Effector memory CD4-positive, alpha-beta T cell (primary cell): ENCODE results near the gene ALDH6A1.

Source experiments
- DNase-seq, 3 donors: peaks; one replicate each; pipeline ENCODE4 v3.0.0-alpha.2; 2020
- H3K27ac ChIP-seq: 2 replicates; pipeline ENCODE4 v1.7.0; 2013; ENCODE audit warnings: mild to moderate bottlenecking, low read length, moderate library complexity; ENCODE audit not compliant: insufficient read depth, poor library complexity, severe bottlenecking
- H3K27me3 ChIP-seq: replicated peaks from 2 replicates; pipeline ENCODE4 v1.7.0; 2013; ENCODE audit warnings: mild to moderate bottlenecking, low read length; ENCODE audit not compliant: insufficient read depth, control insufficient read depth, poor library complexity, severe bottlenecking
- H3K36me3 ChIP-seq: 2 replicates; pipeline ENCODE4 v1.7.0; 2013; ENCODE audit warnings: mild to moderate bottlenecking, low read length, moderate library complexity; ENCODE audit not compliant: control insufficient read depth, insufficient read depth
- H3K4me1 ChIP-seq: 2 replicates; pipeline ENCODE4 v1.7.0; 2013; ENCODE audit warnings: low read length, mild to moderate bottlenecking; ENCODE audit not compliant: control insufficient read depth, insufficient read depth, poor library complexity, severe bottlenecking
- H3K4me3 ChIP-seq: 2 replicates; pipeline ENCODE4 v1.7.0; 2013; ENCODE audit warnings: low read length, low read depth, mild to moderate bottlenecking; ENCODE audit not compliant: insufficient read depth, poor library complexity, severe bottlenecking
- H3K9me3 ChIP-seq: 2 replicates; pipeline ENCODE4 v1.7.0; 2013; ENCODE audit warnings: mild to moderate bottlenecking, low read length, moderate library complexity; ENCODE audit not compliant: control insufficient read depth

ALDH6A1 gene

DNA sequence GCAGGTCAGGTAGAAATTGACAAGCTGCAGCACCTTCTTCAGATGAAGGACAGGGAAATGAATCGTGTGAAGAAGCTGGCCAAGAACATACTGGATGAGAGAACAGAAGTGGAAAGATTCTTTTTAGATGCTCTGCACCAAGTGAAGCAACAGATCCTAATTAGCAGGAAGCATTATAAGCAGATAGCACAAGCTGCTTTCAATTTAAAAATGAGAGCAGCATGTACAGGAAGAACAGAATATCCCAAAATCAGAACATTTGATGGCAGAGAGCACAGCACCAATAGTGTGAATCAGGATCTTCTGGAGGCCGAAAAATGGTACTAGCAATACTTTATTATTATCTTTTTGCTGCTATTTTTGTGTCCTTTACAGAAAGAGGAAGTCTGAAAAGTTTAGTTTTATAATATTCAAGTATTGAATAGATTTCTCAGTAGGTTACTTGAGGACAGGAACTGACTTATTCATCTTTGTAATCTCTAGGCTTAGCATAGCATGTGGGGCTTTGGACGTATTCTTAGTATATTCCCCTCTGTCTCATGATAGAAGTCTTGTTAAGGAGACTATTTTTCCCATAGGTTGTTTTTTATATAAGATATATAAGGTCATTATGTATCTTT is 34.3 kb downstream of the ALDH6A1 start:
- H3K4me3 ChIP-seq = no peak overlapping the region
- H3K27ac ChIP-seq = no peak overlapping the region
- H3K36me3 ChIP-seq = no peaks in the 10 kb centered on the region
- no peaks in the 10 kb centered on the region for H3K9me3 ChIP-seq
- H3K4me1 ChIP-seq = no peaks in the 10 kb centered on the region
- H3K27me3 ChIP-seq = no peaks in the 10 kb centered on the region
- no peak for DNase-seq

DNA sequence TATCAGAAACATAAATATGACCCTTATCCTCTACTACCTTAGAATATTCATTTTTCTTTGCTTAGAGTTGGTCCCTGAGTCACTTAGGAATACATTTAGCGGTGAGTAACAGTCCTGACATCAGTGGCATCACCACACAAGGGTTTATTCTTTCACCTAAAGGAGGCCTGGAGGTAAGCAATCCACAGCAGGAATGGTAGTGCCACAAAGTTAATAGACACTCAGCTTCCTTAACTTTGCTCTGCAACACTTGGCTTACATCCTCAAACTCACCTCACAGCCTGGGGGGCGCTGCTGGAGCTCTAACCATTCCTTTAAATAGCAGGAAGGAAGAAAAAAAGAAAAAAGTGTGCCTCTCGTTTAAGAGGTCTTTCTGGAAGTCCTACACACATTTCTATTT is 36.0 kb downstream of the ALDH6A1 start:
- Histone ChIP-seq H3K4me3 (no peak overlapping the region), H3K27ac (no peak overlapping the region), H3K9me3 (no peaks in the 10 kb centered on the region), H3K27me3 (no peaks in the 10 kb centered on the region), H3K4me1 (no peaks in the 10 kb centered on the region), H3K36me3 (no peaks in the 10 kb centered on the region)
- no peak for DNase-seq

DNA sequence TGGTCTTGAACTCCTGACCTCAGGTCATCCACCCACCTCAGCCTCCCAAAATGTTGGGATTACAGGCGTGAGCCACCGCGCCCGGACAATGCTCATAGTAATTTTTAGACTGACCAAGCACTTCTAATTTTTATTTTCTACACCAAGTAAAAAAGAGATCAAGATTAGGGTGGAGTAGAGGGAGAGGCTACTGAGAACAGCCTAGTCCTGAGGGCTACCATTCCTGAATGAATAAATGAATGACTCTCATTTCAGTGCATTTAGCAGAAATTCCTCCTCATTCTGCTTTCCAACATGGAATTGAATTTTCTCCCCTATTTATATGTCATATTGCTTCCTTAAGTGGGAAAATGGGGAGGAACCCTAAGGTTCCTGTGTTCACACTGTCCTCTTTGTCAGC is 38.7 kb downstream of the ALDH6A1 start:
- H3K27me3 ChIP-seq = no peaks in the 10 kb centered on the region
- H3K36me3 ChIP-seq = no peaks in the 10 kb centered on the region
- H3K27ac ChIP-seq = no peak overlapping the region
- H3K4me1 ChIP-seq = no peaks in the 10 kb centered on the region
- no peak overlapping the region for H3K4me3 ChIP-seq
- H3K9me3 ChIP-seq = no peaks in the 10 kb centered on the region
- DNase-seq = no peak

DNA sequence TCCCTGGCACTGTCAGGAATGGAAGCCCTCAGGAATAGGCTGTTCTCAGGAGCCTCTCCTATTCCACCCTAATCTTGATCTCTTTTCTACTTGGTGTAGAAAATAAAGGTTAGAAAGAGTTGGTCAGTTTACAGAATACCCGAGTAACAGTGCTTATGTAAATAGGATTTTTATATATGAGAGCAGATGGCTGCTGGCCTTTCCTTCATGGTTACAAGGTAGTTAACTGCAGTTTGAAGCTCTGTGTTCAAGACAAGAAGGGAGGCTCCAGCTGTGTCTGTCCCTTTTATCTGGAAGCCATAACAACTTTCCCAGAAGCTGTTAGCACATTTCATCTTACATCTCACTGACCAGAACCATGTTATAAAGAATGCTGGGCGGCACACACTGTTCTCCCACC is 42.0 kb downstream of the ALDH6A1 start:
- DNase-seq = no peak
- Histone ChIP-seq H3K4me3 (no peak overlapping the region), H3K9me3 (no peaks in the 10 kb centered on the region), H3K36me3 (no peaks in the 10 kb centered on the region), H3K27me3 (no peaks in the 10 kb centered on the region), H3K27ac (no peak overlapping the region), H3K4me1 (no peaks in the 10 kb centered on the region)

DNA sequence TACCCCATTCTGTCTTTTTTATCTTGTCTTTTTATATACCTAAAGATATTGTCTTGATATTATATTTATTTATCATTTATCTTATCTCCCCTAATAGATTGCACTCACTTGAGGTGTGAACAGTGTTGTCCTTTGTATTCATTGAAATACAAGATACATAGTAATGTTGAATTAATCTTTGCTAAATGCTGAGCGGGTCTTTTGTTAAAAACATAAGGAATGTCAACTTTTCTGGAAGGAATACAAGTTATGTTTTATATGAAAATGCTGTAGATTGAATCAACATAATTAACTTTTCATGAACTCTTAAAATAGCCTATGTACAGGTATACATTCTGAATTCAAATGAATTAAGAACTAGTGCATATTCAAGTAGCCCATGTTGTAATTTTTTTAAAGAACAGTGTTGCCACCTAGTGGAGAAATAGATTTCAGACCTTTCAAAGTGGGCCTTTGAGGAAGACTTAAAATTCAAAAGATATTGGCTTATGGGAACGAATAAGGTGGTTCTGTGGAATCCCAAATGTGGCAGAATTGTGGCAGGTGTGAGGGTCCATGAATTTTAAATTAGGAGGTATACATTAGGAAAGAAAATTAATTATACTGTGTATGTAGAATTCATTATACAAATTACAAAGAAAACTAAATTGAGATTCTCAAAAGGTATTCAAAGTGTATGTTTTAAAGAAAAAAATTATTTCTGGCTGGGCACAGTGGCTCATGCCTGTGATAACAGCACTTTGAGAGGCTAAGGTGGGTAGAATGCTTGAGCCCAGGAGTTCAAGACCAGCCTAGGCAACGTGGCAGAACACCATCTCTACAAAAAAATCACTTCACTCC is 46.0 kb downstream of the ALDH6A1 start:
- H3K4me3 ChIP-seq = no peak overlapping the region
- DNase-seq = no peak
- H3K4me1 ChIP-seq = no peaks in the 10 kb centered on the region
- H3K36me3 ChIP-seq = no peaks in the 10 kb centered on the region
- H3K27ac ChIP-seq = no peak overlapping the region
- no peaks in the 10 kb centered on the region for H3K9me3 ChIP-seq
- no peaks in the 10 kb centered on the region for H3K27me3 ChIP-seq

DNA sequence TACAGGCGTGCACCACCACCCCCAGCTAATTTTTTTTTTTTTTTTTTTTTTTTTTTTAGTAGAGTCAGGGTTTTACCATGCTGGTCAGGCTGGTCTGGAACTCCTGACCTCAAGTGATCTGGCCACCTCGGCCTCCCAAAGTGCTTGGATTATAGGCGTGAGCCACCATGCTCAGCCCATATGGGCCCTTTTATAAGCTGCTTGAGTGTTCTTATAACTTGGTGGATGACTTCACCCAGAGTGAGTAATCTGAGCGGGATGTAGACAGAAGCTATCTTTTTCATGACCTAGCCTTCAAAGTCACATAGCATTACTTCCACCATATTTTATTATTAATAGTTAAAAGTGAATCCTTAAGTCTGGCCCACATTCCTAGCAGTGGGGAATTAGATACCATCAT is 48.7 kb downstream of the ALDH6A1 start:
- no peaks in the 10 kb centered on the region for H3K36me3 ChIP-seq
- H3K4me1 ChIP-seq = no peaks in the 10 kb centered on the region
- no peaks in the 10 kb centered on the region for H3K9me3 ChIP-seq
- H3K4me3 ChIP-seq = no peak overlapping the region
- no peak for DNase-seq
- no peaks in the 10 kb centered on the region for H3K27me3 ChIP-seq
- H3K27ac ChIP-seq = no peak overlapping the region

DNA sequence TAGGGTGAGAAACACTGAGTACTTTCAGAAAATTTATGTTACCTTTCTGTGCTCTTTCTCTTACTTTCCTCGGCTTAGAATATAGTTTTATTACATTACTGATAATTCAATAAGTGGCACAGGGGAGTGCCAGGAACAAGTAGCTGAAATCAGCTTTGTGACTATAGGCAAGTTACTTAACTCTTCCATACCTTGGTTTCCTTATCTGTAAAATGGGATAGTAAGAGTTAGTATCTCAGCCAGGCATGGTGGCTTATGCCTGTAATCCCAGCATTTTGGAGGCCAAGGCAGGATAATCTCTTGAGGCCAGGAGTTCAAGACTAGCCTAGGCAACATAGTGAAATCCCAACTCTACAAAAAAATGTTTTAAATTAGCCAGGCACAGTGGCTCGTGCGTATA is 49.7 kb downstream of the ALDH6A1 start:
- Histone ChIP-seq H3K36me3 (no peaks in the 10 kb centered on the region), H3K4me3 (no peak overlapping the region), H3K27ac (no peak overlapping the region), H3K27me3 (no peaks in the 10 kb centered on the region), H3K9me3 (no peaks in the 10 kb centered on the region), H3K4me1 (no peaks in the 10 kb centered on the region)
- no peak for DNase-seq

DNA sequence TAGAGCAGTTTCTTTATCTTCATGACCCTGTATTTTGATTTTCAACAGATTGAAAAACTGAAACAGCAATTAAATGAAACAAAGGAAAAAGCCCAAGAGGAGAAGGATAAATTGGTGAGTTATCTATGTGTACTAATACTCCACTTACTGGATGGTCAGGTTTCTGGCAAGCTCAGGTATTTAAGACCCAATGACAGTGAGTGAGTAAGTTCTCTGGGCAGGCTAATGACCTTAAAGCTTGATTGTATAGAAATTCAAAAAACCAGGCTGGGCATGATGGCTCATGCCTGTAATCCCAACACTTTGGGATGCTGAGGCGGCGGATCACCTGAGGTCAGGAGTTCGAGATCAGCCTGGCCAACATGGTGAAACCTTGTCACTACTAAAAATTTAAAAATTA is 55.1 kb downstream of the ALDH6A1 start:
- H3K4me3 ChIP-seq = no peak overlapping the region
- DNase-seq = no peak
- no peaks in the 10 kb centered on the region for H3K9me3 ChIP-seq
- no peaks in the 10 kb centered on the region for H3K4me1 ChIP-seq
- H3K36me3 ChIP-seq = no peaks in the 10 kb centered on the region
- H3K27me3 ChIP-seq = no peaks in the 10 kb centered on the region
- H3K27ac ChIP-seq = no peak overlapping the region

DNA sequence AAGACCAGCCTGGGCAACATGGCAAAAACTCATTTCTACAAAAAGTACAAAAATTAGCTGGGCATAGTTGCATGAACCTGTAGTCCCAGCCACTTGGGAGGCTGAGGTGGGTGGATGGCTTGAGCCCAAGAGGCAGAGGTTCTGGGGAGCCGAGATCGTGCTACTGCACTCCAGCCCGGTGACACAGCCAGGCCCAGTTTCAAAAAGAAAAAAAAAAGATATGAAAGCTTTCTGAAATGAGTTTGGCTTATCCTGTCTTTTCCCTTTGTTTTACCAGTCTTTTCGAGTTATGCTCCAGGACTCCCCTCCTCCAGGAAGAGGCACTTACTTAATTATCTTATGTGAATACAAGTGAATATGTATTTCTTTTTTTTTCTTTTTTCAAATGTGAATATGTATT is 61.9 kb downstream of the ALDH6A1 start:
- DNase-seq = no peak
- H3K4me3 ChIP-seq = no peak overlapping the region
- no peaks in the 10 kb centered on the region for H3K27me3 ChIP-seq
- peaks cover 11% of the 10 kb centered on the region for H3K4me1 ChIP-seq
- no peak overlapping the region for H3K27ac ChIP-seq
- H3K36me3 ChIP-seq = no peaks in the 10 kb centered on the region
- no peaks in the 10 kb centered on the region for H3K9me3 ChIP-seq

DNA sequence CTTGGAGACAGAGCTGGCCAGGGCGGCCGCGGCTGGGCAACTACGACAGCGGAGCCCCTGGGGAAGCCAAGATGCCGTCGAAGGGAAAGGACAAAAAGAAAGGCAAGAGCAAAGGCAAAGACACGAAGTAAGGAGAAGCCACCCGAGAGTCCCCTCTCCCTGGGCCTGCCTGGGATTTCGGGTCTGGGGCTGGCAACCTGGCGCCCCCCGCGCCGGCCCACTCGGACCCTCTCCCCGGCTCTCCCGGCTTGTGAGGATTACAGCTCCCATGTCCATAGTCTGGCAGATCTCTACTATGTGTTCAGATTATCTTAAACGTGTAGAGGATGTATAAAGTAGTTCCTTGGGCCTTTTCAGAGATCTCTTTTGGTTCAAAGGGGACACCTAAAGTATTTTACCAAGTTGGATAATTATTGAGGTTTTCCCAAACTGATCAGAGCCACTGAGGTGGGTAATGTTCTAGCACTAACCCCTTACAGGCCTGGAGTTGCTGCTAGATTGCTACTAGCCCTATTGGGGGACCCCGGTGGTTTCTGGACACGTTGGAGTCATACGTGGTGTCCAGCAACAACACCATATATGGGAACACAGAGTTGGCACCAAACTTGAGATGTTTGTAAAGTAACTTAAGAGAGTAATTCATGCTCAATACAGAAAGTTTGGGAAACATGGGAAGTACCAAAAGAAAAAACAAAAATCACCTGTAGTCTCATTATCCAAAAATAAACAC is 64.7 kb downstream of the ALDH6A1 start:
- H3K9me3 ChIP-seq = no peaks in the 10 kb centered on the region
- H3K4me3 ChIP-seq = peak overlapping the region; percentile 77
- H3K36me3 ChIP-seq = no peaks in the 10 kb centered on the region
- peaks cover 11% of the 10 kb centered on the region for H3K4me1 ChIP-seq
- peak overlapping the region; percentile 84 for H3K27ac ChIP-seq
- no peak for DNase-seq
- H3K27me3 ChIP-seq = no peaks in the 10 kb centered on the region
